Psoas muscle (tissue), 8 donors: ENCODE results near the gene AZIN2. TPM values are rescaled to one million over a fixed set of nuclear protein-coding genes. Genes with fewer than 3 reads are reported as not detected.

Experiments used
- ATAC-seq, 4 donors: fragments of 200-7000 bp; cut with Tn5 transposase; one replicate each; pipeline ENCODE4 v1.9.1; 2020; ENCODE audit warnings: moderate library complexity in 3 of 4, mild to moderate bottlenecking in 2 of 4
- DNase-seq, 2 donors: peaks; one replicate each; pipeline ENCODE4 v3.0.0-alpha.2; 2020
- H3K27ac ChIP-seq: fragments of 200-600 bp; one replicate; pipeline ENCODE4 v1.8.0; 2022
- H3K27me3 ChIP-seq, 3 donors: fragments of 200-600 bp in 1 of 3; one replicate each; pipeline versions ENCODE4 v1.6.1 to v1.8.0; 2013 to 2022; ENCODE audit warnings: low read length in 2 of 3, mild to moderate bottlenecking in 2 of 3, moderate library complexity in 1 of 3; ENCODE audit not compliant: insufficient read depth in 3 of 3
- H3K36me3 ChIP-seq, 2 donors: fragments of 200-600 bp in 1 of 2; one replicate each; pipeline versions ENCODE4 v1.6.1 to v1.8.0; 2013 to 2022; ENCODE audit warnings: low read depth in 1 of 2, mild to moderate bottlenecking in 1 of 2, moderate library complexity in 1 of 2; ENCODE audit not compliant: insufficient read depth in 1 of 2
- H3K4me1 ChIP-seq: fragments of 200-600 bp; one replicate; pipeline ENCODE4 v1.8.0; 2022
- H3K4me3 ChIP-seq: fragments of 200-600 bp; one replicate; pipeline ENCODE4 v1.8.0; 2022; ENCODE audit warnings: mild to moderate bottlenecking
- H3K9me3 ChIP-seq: fragments of 200-600 bp; one replicate; pipeline ENCODE4 v1.8.0; 2022
- CTCF ChIP-seq: fragments of 200-600 bp; IDR thresholded peaks from one replicate; pipeline ENCODE4 v1.8.0; 2022; ENCODE audit warnings: antibody characterized with exemption
- WGBS, 3 donors: extraction: QIAGEN DNeasy Blood & Tissue Kit; methylation state at CpG; one replicate each; pipeline versions ENCODE4 v1.1.6 to v1.1.7; 2013; 5-methylcytosine and 5-hydroxymethylcytosine counted together
- intact Hi-C, 2 donors: fragments of 100-400 bp; cut with DNase I; formaldehyde crosslinking; loops; one replicate each; pipeline versions ENCODE4 v1.11.0 to v1.14.2; 2022
- polyA plus RNA-seq, 3 donors: library from polyadenylated mRNA; stranded (reverse); fragments of 200-250 nt; gene quantifications; one replicate each; pipeline ENCODE4 v1.2.3, GENCODE V29; 2013
- total RNA-seq, 4 donors: library from RNA; stranded (reverse); fragmentation: NEBNext Ultra II Directional in 2 of 4; extraction: Animal tissue kit (Norgen Biotek cat#: 25700) in 2 of 4; gene quantifications; one replicate each; pipeline versions ENCODE4 v1.2.1 to v1.2.4, GENCODE V29; 2021 to 2023
- donor health status: healthy with polysubstance abuse.
- donor health status: DM: no; HTN: no; CAD: no; lungs with moderate emphysema.
- donor health status: Bipolar disorder and iron deficiency.
- donor health status: healthy.
- donor health status: DM: yes; HTN: yes; CAD: no.
- donor health status: DM: no; HTN: no; CAD: no.
- donor health status: DM: no; HTN: no; CAD: no.
- donor health status: DM: yes; HTN: yes; CAD: no.

AZIN2 gene
- total and polyA plus RNA-seq, 7 donors = 0.17 to 3.5 (median 0.96) TPM

GRCh38 chr1:33127001-33127823 is 46.3 kb downstream of the AZIN2 start:
- peak overlapping the region; percentile 88 for H3K4me3 ChIP-seq
- TF ChIP-seq CTCF = peak; percentile 89
- peaks cover 0 to 5% of the 10 kb centered on the region in 2 donors for H3K36me3 ChIP-seq
- 1% methylated on average over 44 of the region's 44 CpGs for WGBS, 3 donors
- peaks cover 0 to 3% (median 0%) of the 10 kb centered on the region in 3 donors for H3K27me3 ChIP-seq
- DNase-seq (peak; percentile 99), ATAC-seq (peak; percentile 92 to 98 (median 94))
- peak overlapping the region; percentile 91 for H3K27ac ChIP-seq
- H3K9me3 ChIP-seq = no peaks in the 10 kb centered on the region
- peaks cover 36% of the 10 kb centered on the region for H3K4me1 ChIP-seq
- intact Hi-C loops = loop anchor here (5.0 to 10.0 kb wide), 2 partner anchors 238 to 240 kb away; no protein-coding TSS in a partner anchor

DNA sequence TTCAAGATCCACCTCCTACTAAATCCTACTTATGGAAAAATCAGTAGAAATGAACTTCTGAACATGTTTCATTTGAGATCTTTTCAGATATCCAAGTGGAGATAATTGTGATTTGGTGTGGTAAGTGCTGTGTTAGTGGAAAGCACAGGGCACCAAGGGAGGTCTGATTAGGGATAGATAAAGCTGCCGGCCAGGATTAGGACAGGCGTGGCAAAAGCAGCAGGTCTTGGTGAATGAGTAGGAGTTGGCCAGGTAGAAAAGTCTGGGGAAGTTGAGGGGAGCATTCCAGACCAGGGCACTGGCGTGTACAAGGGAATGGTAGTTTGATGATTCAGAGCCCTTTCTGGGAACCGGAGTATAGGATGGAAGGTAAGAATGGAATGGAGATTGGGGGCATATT is 47.8 kb downstream of the AZIN2 start:
- WGBS, 3 donors = 88 to 92% (median 90%) methylated on average over 4 of the region's 4 CpGs
- H3K4me1 ChIP-seq = peaks cover 50% of the 10 kb centered on the region
- peaks cover 0 to 5% of the 10 kb centered on the region in 2 donors for H3K36me3 ChIP-seq
- peak overlapping the region; percentile 91 for H3K27ac ChIP-seq
- ATAC-seq (no peak), DNase-seq (no peak)
- TF ChIP-seq CTCF = no peak
- no peaks in the 10 kb centered on the region for H3K27me3 ChIP-seq
- intact Hi-C loops = loop anchor here (5.0 to 10.0 kb wide), 2 partner anchors 236 to 239 kb away; no protein-coding TSS in a partner anchor
- H3K4me3 ChIP-seq = no peak overlapping the region
- H3K9me3 ChIP-seq = no peaks in the 10 kb centered on the region

GRCh38 chr1:33130297-33130696 is 49.3 kb downstream of the AZIN2 start:
- H3K4me3 ChIP-seq = no peak overlapping the region
- peak; percentile 53 to 75 (median 68) for ATAC-seq
- intact Hi-C loops = loop anchor here (5.0 to 10.0 kb wide), 5 partner anchors 42 to 335 kb away; no protein-coding TSS in a partner anchor
- H3K4me1 ChIP-seq = peaks cover 59% of the 10 kb centered on the region
- no peak for TF ChIP-seq CTCF
- H3K36me3 ChIP-seq = no peaks in the 10 kb centered on the region
- H3K9me3 ChIP-seq = no peaks in the 10 kb centered on the region
- H3K27me3 ChIP-seq = no peaks in the 10 kb centered on the region
- peak overlapping the region; percentile 84 for H3K27ac ChIP-seq
- 59 to 68% (median 61%) methylated on average over 4 of the region's 4 CpGs for WGBS, 3 donors
- DNase-seq = peak in 1 of 2 donors; percentile 36

- ATAC-seq (no peak), DNase-seq (no peak)
- Histone ChIP-seq H3K4me1 (peaks cover 57% of the 10 kb centered on the region), H3K9me3 (no peaks in the 10 kb centered on the region), H3K36me3 (no peaks in the 10 kb centered on the region), H3K27ac (peak overlapping the region; percentile 84), H3K27me3 (no peaks in the 10 kb centered on the region), H3K4me3 (no peak overlapping the region)
- TF ChIP-seq CTCF = no peak
- WGBS, 3 donors = 58 to 74% (median 65%) methylated on average over 2 of the region's 2 CpGs
- intact Hi-C loops = loop anchor here (5.0 to 10.0 kb wide), 5 partner anchors 41 to 334 kb away; no protein-coding TSS in a partner anchor
These were observed 50.2 kb downstream of the AZIN2 start for GRCh38 chr1:33131191-33131590.
